HG03060 (cell line): Measurements from ENCODE around the gene RPL31.

Experiments
- ATAC-seq: cut with Tn5 transposase; IDR thresholded peaks from one replicate; pipeline ENCODE4 v1.9.1; 2021; ENCODE audit warnings: low read depth, moderate number of reproducible peaks; ENCODE audit not compliant: unreplicated experiment

RPL31 gene

DNA sequence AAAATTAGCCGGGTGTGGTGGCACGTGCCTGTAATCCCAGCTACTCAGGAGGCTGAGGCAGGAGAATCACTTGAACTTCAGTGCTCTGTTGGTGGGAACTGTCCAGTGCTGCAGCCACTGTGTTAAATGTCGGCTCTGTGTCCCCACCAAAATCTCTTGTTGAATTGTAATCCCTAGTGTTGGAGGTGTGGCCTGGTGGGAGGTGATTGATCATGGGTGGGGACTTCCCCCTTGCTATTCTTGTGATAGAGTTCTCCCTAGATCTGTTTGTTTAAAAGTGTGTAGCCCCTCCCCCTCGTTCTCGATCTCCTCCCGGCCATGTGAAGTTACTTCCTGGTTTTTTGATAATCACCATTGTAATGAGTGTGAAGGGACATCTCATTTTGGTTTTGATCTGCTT is 9.8 kb upstream of the RPL31 start:
- no peak for ATAC-seq

DNA sequence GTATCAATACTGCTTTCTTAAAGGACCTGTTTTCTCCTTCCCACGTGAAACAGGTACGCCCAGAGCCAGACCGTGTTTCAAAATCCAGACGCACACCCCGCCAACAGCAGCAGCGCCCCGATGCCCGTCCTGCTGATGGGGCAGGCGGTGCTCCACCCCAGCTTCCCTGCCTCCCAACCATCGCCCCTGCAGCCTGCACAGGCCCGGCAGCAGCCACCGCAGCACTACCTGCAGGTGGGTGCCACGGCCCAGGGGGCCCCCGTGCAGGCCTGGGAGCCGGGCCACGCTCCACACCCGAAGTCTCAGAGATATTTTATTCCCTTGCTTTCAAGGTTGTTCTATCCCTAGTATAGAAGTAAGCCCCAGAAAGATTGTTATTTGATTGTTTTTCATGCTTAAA is 8.8 kb upstream of the RPL31 start:
- ATAC-seq = no peak

DNA sequence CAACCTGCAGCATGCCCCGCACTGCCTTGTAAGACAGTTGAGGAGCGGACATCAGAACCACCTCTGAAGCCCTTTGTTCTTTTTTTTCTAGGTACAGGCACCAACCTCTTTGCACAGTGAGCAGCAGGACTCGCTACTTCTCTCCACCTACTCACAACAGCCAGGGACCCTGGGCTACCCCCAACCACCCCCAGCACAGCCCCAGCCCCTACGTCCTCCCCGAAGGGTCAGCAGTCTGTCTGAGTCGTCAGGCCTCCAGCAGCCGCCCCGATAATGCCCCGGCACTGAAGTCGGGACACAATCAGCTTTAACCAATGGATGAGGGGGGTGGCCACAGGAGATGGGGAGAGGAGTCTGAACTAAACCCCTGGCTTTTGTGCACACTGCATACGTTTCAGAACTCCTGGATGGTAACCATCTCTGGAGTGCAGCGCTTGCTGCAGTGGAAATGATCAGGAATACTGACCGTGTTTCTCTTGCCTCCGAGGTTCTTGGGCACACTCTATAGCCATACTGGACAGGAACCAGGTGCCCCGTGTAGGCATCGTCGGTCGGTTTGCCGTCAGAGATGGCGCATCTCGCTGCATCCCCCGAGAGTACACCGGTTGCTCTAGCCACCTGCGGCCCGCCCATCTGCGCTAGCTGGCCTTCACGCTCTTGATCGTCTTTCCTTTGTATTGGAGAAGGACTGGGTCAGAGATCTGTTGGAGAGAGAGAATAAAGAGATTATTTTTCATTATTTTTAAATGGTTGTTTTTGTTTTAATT is 6.6 kb upstream of the RPL31 start:
- ATAC-seq = no peak

DNA sequence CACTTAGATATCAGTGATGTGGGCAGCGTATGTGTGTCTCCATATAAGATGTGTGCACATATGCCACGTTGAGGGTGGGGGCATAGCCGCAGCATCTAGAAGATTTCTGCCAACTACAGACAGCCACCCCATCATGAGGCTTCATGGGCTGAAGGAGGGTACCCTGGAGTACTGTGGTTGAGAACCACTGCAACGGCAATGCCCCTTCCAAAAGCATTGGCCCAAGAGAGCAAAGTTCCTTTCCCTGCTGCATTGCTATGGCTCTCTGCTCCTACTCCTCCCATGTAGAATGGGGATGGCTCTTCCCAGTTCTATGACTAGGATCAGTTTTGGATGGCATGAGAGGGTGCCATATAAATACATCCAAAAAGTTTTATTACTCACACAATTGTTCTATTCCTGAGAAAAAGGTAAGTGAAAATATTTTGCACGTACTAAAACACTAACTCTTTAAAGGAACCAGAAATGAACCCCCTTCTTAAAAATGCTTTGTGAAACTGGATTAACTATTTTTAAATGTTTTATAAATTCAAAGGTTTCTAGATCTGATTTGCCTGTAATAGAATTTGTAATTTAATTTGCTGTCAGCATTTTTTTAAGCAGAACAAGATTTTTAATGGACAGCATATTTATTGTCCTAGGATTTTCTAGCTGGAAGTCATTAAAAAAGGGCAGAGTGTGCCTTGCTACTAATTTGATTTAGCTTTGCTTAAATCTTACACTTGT is 4.4 kb upstream of the RPL31 start:
- no peak for ATAC-seq

DNA sequence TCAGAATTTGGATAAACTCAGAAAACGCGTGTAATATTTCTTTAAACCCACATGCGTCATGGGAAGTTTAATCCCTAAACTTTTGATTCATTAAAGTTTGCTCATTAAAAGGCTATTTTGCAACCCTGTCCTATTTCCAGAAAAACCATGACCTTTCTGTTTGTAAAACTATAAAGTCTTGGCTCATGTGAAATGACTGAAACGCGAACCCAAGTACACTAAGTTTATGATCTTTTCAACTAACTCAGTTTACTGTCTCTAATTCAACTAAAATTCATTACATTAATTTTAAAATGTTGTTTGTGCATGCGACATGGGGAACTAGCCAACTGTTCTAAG is 3.9 kb upstream of the RPL31 start:
- no peak for ATAC-seq

DNA sequence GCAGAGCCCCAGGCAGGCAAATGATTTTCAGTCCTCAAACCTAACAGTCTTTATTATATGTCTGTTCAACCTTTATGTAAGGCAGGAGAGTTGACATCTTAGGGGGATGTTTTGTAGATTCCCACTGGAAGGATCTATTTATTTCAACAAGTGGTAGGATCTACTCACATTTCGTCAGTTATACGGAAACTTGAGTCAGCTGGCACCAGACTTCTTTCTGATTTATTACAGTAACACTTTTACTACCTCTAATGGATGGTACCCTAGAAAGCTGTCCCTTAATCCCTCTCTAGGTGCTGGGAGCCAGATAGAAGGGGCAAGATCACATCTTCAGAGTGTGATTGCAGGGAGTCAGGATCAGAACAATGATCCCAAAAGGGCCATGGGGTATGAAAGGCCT is 2.1 kb upstream of the RPL31 start:
- no peak for ATAC-seq

DNA sequence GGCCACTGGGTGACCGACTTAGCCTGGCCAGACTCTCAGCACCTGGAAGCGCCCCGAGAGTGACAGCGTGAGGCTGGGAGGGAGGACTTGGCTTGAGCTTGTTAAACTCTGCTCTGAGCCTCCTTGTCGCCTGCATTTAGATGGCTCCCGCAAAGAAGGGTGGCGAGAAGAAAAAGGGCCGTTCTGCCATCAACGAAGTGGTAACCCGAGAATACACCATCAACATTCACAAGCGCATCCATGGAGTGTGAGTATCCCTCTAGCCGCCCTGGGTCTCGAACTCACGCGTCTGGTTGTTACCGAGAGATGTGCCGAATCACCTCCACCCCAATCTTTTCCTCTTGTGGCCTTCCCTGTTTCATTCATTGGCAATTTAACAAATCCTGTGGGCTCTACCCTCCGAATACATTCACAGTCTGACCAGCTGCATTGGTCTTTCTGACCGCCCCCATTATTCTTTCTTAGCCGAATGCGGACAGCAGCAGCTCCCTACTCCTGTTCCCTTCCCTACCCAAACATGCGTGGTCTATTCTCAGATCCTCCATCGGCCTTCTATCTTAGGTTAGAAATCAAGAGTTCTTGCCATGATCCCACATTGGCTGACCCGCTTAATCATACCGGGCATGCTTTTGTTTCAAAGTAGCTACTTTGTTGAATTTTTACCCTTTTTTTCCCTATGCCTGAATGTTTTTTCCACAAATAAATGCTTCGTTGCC is 631 bp downstream of the RPL31 start:
- ATAC-seq = no peak

DNA sequence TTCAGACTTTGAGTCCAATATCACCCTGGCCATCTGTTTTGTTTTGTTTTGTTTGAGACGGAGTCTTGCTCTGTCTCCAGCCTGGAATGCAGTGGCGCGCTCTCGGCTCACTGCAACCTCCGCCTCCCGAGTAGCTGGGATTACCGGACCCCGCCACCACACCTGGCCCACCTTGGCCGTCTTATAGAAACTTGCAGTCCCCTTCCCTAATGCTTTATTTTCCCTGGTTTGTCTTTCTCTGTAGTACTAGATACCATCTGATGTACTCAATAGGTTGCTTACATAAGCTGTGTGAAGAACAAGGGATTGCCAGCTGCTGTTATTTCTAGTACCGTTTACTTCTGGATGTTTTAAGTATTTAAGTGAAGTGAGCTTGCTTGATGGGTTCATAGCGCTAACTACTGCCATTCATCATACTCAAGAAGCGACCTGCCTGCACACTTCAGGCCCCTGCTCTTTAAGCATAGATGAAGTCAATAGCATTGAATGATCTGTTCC is 1.2 kb downstream of the RPL31 start:
- ATAC-seq = no peak

DNA sequence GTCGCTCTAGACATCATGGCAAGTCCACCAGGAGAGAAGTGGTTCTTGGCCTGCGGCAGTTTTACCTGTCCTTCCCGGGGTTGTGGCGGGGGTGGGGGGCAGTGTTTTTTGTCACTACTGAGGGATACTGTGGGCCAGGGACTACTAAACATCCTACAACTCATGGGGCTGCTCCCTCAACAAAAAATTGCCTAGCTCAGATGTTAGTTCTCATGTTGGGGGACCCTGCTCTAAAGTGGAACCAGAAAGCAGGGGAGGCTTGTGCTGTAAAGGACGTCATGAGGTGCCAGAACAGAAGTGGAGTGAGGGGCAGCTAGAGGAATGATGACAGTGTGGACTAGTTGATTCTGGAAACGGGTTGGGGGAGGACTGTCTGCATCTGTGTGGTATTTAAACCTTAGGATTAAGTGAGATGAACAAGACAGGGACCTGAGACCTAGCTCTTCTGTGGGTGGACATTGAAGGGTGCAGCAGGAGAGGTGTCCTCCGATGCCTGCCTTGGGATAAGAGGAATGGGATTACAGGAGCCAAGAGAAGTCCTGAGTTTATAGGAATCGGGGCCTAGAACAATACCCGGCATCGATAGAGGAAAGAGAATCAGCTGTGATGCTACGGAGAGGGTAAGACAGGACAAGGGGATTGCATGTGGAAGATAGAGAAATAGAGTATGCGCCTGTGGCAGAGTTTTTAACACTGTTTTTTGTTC is 2.7 kb downstream of the RPL31 start:
- ATAC-seq = no peak

DNA sequence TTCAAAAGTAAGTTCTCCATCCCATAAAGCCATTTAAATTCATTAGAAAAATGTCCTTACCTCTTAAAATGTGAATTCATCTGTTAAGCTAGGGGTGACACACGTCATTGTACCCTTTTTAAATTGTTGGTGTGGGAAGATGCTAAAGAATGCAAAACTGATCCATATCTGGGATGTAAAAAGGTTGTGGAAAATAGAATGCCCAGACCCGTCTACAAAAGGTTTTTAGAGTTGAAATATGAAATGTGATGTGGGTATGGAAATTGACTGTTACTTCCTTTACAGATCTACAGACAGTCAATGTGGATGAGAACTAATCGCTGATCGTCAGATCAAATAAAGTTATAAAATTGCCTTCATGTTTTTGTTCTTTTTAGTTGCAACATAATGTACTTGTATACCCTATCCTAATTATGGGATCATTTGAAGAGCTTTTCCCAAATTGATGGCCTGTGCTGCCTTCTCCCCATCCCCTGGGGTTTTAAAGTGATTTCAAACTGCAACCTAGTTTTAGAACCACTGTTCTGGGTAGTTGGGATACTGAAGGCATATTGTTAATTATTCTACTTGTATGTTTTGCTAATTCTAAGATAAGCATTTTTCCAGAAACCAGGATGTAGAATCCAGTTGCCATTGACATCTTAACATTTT is 4.1 kb downstream of the RPL31 start:
- no peak for ATAC-seq

DNA sequence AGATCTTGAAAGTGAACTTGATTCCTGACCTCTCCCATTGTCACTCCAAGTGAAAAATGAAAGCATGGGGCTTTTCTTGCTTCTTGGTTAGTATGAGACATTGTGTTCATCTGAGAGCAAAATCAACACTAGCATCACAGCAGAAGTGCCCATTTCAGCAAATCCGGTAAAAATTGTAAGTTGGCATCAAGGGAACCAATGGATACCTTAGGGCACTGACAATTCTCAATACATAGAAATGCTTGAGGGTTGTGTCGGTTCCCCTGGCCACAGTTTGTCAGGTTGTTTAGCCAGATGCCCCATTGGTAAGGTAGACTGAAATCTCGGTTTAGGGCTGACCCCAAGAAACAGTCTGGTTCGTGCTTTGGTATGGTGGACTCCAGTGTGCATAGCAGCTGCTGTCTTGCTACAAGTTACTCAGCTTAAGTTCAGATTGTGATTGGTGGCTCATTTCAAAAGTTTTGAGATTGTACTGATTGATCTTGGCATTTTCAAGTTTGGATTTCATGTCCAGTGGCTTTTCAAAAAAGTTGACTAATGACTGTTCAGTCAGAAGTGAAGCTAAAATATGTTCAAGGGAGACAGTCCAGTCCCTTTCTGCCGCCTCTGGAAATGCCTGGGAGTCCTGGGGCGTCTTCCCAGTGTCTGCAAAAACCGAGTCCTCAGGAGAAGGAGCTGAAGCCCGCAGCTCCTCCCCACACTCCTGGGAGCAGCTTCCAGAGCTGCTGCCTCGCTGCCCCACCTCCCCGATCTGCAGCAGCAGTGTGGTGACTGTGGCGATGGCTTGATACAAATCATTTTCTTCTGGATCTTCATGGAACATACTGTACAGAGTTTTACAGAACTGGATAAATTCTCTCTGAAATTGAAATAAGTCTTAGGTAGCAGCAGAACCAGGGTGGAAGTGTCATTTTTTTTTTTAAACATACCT is 5.6 kb downstream of the RPL31 start:
- no peak for ATAC-seq

DNA sequence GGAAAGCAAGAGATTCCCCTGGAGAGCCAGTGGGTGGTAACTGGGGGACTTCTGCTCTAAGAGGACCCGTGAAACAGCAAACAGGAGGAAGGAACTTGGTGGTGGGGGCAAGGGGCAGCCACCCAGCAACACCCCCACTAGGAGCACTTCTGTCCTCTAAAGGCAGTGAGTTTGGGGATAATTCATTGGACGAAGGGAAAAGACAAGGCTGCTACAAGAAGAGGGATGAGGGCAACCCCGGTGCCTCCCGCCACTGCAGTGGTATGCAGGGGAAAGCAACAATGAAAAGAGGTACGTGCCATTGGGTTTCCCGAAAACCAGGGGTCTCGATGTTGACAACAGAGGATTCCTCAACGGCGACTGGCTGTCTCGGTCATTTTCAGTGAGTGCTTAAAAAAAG is 9.1 kb downstream of the RPL31 start:
- ATAC-seq = no peak

DNA sequence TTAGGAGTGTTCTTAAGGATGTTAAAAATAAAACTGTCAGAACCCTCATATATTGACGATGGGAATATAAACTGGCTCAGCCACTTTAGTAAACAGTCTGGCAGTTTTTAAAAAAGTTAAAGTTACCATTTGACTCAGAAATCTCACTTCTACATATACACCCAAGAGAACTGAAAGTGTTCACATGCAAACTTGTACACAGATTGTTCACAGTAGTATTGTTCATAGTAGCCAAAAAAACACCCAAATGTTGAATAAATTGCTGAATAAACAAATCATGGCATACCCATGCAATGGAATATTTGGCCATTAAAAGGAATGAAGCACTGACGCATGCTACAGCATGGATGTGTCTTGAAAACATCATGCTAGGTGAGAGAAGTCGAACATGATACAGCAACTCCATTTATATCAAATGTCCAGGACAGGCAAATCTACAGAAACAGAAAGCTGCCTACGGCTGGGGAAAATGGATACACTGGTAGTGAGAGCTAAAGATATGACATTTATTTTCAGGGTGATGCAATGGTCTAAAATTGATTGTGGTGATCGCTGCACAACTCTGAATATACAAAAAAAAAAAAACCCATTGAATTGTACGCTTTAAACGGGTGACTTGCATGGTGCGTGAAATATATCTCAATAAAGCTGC is 10.1 kb downstream of the RPL31 start:
- peak; percentile 94 for ATAC-seq

DNA sequence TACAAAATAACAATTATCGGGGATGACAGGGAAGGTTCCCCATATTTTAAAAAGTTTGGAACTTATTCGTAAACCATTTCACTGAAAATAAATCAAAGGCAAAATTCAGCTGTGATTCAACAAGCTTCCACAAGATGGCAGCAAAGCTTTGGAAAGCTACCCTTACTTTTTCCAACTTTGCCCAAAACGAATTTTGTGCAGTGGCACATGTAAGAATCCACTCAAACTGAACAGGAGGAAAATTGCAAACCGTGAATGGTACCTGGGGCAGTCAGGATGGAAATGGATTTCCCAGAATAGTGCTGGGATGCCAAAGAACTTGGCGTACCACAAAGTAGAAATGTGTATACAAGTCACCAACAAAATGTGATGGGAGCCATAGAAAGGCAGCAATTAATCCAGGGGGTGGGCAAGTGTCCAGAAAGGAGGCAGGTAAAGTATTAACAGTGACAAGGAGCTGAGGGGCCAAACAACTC is 10.7 kb downstream of the RPL31 start:
- no peak for ATAC-seq

DNA sequence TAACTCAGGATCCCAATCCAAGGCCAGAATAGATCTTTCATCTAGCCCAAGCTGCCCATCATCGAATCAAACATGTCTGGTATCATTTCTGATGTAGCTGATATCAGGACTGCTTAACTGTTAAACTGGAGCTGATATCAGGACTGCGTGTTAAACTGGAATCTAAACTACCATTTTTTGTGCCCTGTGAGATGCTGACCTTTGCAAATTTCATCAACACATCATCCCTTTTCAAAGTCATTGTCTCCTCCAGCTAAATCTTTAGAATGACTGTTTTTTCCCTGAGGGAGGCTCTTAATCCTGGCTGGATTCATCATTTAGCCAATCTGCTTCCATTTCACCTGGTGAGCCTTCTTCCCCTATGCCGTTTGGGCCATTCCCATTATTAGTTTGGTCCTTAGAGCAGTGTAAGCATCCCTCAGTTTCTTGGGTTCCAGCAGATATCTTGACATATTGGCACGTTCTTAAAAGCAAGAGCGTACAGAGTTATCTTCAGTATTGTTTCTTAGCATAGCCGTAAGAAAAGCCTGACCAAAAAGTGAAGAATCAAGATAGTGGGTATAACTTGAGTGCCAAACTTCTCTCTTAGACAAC is 12.3 kb downstream of the RPL31 start:
- no peak for ATAC-seq

DNA sequence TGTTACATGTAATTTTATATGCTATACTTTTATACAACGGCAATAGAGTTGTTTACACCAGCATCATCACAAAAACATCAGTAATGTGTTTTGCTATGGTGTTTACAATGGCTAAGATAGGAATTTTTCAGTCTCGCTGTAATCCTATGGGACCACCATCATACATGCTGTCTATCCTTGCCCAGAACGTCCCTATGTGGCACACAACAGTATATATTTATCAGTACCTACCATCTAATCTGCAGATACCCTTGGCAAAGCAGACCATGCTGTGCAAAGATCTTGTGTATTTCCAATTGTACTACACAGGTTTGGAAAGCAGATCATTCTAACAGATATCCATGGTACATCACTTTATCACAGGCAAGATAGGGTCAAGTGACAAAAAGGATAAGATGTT is 15.3 kb downstream of the RPL31 start:
- no peak for ATAC-seq

DNA sequence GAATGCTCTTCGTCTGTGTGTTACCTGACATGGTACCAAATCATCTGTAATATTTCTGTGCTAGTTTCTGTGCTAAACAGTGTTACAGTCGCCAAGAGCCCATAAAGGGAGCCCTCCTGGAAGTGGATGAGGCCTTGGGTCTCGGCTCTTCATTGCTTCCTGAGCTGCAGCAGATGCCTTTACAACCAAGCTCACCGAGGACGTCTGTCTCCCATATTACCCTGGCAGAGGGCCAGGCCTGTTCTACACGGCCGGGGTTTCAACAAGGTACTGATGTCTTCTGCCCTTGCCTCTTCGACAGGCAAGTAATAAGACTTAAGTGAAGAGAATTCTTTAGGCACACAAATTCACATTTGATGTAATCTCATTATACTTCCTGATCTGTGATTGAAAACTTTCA is 16.8 kb downstream of the RPL31 start:
- ATAC-seq = no peak

DNA sequence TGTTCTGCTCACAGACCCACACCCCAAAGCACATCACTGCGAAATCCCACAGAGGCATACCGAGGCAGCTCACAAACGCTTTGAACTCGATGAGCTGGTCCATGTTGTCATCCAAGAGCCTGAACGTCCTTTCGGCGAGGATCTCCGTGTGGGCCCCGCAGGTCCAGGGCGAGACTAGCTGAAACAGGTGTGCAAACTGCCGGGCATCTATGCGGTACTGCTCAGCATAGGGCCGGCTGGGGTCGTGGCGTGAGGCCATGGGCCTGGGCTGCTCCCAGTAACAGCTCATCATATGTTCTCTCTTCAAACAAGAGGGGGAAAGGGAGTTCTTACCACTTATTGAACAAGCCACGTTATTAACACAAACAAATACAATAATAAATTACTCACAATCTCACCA is 20.1 kb downstream of the RPL31 start:
- no peak for ATAC-seq
